GM12878 (cell line): ENCODE data around the gene CCNL2. TPM values are rescaled to one million over a fixed set of nuclear protein-coding genes. Genes with fewer than 3 reads are reported as not detected.

ENCODE experiments used
- ATAC-seq: fragments of 200-7000 bp; cut with Tn5 transposase; 3 replicates; pipeline ENCODE4 v1.9.1; 2020; ENCODE audit warnings: mild to moderate bottlenecking, moderate library complexity
- BruUV-seq: library from RNA; stranded (reverse); fragments of 400-500 nt; replicated peaks from 2 replicates; lab custom pipeline; 2021; lab: Mats Ljungman, UMichigan
- CTCF ChIA-PET: fragments of 300-600 bp; sonication (Branson Sonifier 250); formaldehyde crosslinking; extraction: SDS; loops from one replicate; lab custom pipeline; 2021; ENCODE audit warnings: inconsistent platforms; lab: Yijun Ruan, JAX
- POLR2A ChIA-PET: fragments of 350-600 bp; formaldehyde crosslinking; extraction: SDS; loops from one replicate; lab custom pipeline; 2021; ENCODE audit warnings: inconsistent platforms; lab: Charles Lee
- RAD21 ChIA-PET: fragments of 300-600 bp; sonication (Branson Sonifier 250); formaldehyde crosslinking; loops from one replicate; lab custom pipeline; 2023; ENCODE audit warnings: antibody characterized with exemption; ENCODE audit not compliant: unreplicated experiment; lab: Charles Lee
- SMC1A ChIA-PET: fragments of 300-600 bp; sonication (Branson Sonifier 250); formaldehyde crosslinking; loops from one replicate; lab custom pipeline; 2023; ENCODE audit not compliant: unreplicated experiment, uncharacterized antibody; lab: Charles Lee
- DNase-seq: peaks from one replicate; pipeline ENCODE4 v3.0.0-alpha.2; 2011; ENCODE audit warnings: low read depth, low spot score
- FAIRE-seq: peaks from 3 replicates; lab custom pipeline; 2011; peaks lifted over from hg19 to GRCh38; lab: Jason Lieb, UNC
- H2AFZ ChIP-seq: 2 replicates; pipeline ENCODE4 v1.6.0; 2011; ENCODE audit warnings: low read depth, low read length, control low read depth; ENCODE audit not compliant: control insufficient read depth
- H3K27ac ChIP-seq: 2 replicates; pipeline ENCODE4 v1.5.1; 2011; ENCODE audit warnings: control low read depth; ENCODE audit not compliant: control insufficient read depth, insufficient read depth
- H3K27me3 ChIP-seq, 2 experiments: replicated peaks in 1 of 2; 2 replicates each; pipeline versions ENCODE4 v1.6.0 to v1.6.1; 2011; ENCODE audit warnings: low read length in 1 of 2; ENCODE audit not compliant: control insufficient read depth in 2 of 2, insufficient read depth in 2 of 2
- H3K36me3 ChIP-seq, 2 experiments: 2 replicates each; pipeline ENCODE4 v1.5.1; 2011; ENCODE audit warnings: low read length in 1 of 2; ENCODE audit not compliant: control insufficient read depth in 2 of 2, insufficient read depth in 2 of 2
- H3K4me1 ChIP-seq: 2 replicates; pipeline ENCODE4 v1.6.1; 2011; ENCODE audit warnings: mild to moderate bottlenecking, low read length, moderate library complexity, mixed read lengths; ENCODE audit not compliant: control insufficient read depth, insufficient read depth
- H3K4me2 ChIP-seq: 2 replicates; pipeline ENCODE4 v1.6.0; 2011; ENCODE audit warnings: control low read depth; ENCODE audit not compliant: control insufficient read depth, insufficient read depth
- H3K4me3 ChIP-seq: fragments of 200-600 bp; sonication (generic); 2 replicates; pipeline ENCODE4 v1.5.1; 2016
- H3K79me2 ChIP-seq: 2 replicates; pipeline ENCODE4 v1.6.0; 2011; ENCODE audit warnings: low read length; ENCODE audit not compliant: control insufficient read depth, insufficient read depth
- H3K9ac ChIP-seq: 2 replicates; pipeline ENCODE4 v1.8.0; 2011; ENCODE audit warnings: low read length, control low read depth, mixed read lengths; ENCODE audit not compliant: control insufficient read depth, insufficient read depth
- H3K9me3 ChIP-seq: replicated peaks from 3 replicates; pipeline ENCODE4 v1.5.1; 2011; ENCODE audit warnings: mild to moderate bottlenecking, low read length; ENCODE audit not compliant: control insufficient read depth, insufficient read depth
- H4K20me1 ChIP-seq: 2 replicates; pipeline ENCODE4 v1.6.0; 2011; ENCODE audit not compliant: control insufficient read depth, insufficient read depth
- ASH2L ChIP-seq: fragments of 300-600, 200-600 bp; sonication (generic); IDR thresholded peaks from 2 replicates; pipeline ENCODE4 v1.6.1; 2017; ENCODE audit warnings: low read depth, mild to moderate bottlenecking, borderline replicate concordance
- POLR2AphosphoS2 ChIP-seq: IDR thresholded peaks from 2 replicates; pipeline ENCODE4 v1.6.1; 2011; ENCODE audit warnings: low read depth, mild to moderate bottlenecking, low read length, improper control_type of control experiment, moderate library complexity
- TAF1 ChIP-seq: IDR thresholded peaks from 2 replicates; pipeline ENCODE4 v1.6.1; 2011; ENCODE audit warnings: mild to moderate bottlenecking, low read depth, low read length, borderline replicate concordance
- WGBS: methylation state at CpG from one replicate; pipeline ENCODE4 v1.1.6; 2016; ENCODE audit warnings: low lambda C conversion rate; ENCODE audit not compliant: insufficient replicate concordance, insufficient coverage; ENCODE audit errors: missing lambda C conversion rate; 5-methylcytosine and 5-hydroxymethylcytosine counted together
- in situ Hi-C: fragments of 300-500 bp; cut with MboI; formaldehyde crosslinking; loops from 9 replicates; pipeline ENCODE4 v1.14.3; 2018; ENCODE audit warnings: mixed read lengths
- intact Hi-C: fragments of 100-400 bp; cut with micrococcal nuclease; formaldehyde crosslinking; loops from one replicate; pipeline ENCODE4 v1.14.2; 2022; ENCODE audit not compliant: unreplicated experiment
- polyA plus RNA-seq, 11 experiments: library from polyadenylated mRNA; depleted of rRNA in 4 of 11; unstranded in 6 of 11; stranded (reverse) in 5 of 11; fragments of >200 nt; fragmentation: Nextera tagmentation in 4 of 11; fragmentation: Illumina TruSeq in 1 of 11; extraction: Ambion mirVana in 4 of 11; extraction: Trizol in 1 of 11; gene quantifications; 1 replicate in 1 of 11; 2 replicates in 10 of 11; pipeline versions ENCODE4 v1.2.1 to v1.2.3, GENCODE V29; 2011 to 2016; ENCODE audit warnings: inconsistent platforms in 2 of 11, missing spikeins in 2 of 11, low read depth in 1 of 11
- total RNA-seq, 4 experiments: library from RNA; depleted of rRNA in 3 of 4; stranded (reverse); fragments of >200 nt in 3 of 4; fragmentation: Illumina TruSeq in 1 of 4; extraction: Trizol in 1 of 4; gene quantifications; 2 replicates each; pipeline versions ENCODE4 v1.2.1 to v1.2.3, GENCODE V29; 2013 to 2021

The CCNL2 gene
- total and polyA plus RNA-seq, 10 of the 15 experiments (the other 5 are each of a cell fraction or from before 2014, with no cell fraction given): 2.1 to 143 (median 101) TPM

DNA sequence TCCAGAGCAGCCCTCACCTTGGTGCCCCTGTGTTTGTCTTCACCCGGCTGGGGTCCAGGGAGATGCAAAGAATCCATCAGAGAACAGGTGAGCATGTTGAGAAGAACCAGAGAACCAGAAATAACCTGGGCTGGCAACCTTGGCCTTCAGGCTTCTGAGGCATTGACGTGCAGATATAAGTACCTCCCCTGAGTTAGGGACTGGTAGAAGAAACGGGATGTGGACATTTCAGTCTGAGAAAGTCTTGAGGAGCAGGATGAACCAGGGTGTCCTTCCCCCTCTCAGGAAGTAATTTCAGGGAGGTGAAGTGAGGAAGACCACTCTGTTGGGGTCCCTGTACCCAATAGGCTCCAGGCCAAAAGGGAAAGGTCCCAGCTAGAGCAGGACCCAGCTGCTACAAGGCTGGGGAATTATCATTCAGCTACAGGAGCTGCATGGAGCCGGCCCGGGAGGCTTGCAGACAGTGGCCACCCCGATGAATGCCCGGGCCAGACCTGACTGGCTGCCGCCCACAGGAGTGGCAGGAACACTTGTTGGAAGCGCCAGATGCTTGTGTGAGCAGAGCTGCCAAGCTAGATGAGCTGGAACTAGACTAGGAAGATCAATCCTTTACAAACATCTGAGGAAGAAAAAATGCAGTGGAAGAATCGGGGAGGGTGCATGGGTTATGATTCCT is 22.4 kb downstream of the CCNL2 start:
- Histone ChIP-seq H3K4me3 (no peak overlapping the region), H3K9me3 (no peaks in the 10 kb centered on the region), H2AFZ (no peak overlapping the region), H3K27ac (no peak overlapping the region), H3K36me3 (peaks cover 0 to 9% of the 10 kb centered on the region in 2 experiments; a peak in 3 of 4 replicates)
- SMC1A ChIA-PET: no interaction called here
- WGBS: 92% methylated on average over 10 of the region's 10 CpGs
- POLR2A ChIA-PET: interaction anchor here (0.9 kb wide), 1 partner anchor 22 kb away, joined by 3 read pairs; the partner anchor contains the start of gene CCNL2
- CTCF ChIA-PET: interaction anchor here (0.7 to 1.5 kb wide), 3 partner anchors 11 to 60 kb away, joined by 3 to 5 read pairs (median 3); no protein-coding TSS in a partner anchor
- no peak for TF ChIP-seq ASH2L
- no peak for TF ChIP-seq POLR2AphosphoS2
- TF ChIP-seq TAF1: no peak
- TF ChIP-seq, all 136 proteins: peak for 0
- H4K20me1 ChIP-seq: no peaks in the 10 kb centered on the region
- H3K9ac ChIP-seq: no peak overlapping the region
- intact Hi-C loops (loop anchor here (10.0 kb wide), 1 partner anchor 128 kb away; no protein-coding TSS in a partner anchor), in situ Hi-C loops (no loop called here)
- BruUV-seq: no TSS peak
- RAD21 ChIA-PET: interaction anchor here (0.6 kb wide), 1 partner anchor 528 kb away, joined by 3 read pairs; no protein-coding TSS in a partner anchor
- ATAC-seq (no peak), DNase-seq (no peak), FAIRE-seq (peak; percentile 13)
- H3K4me2 ChIP-seq: peak overlapping the region; percentile 90; the same call in 1 of the 2 replicates
- no peaks in the 10 kb centered on the region for H3K27me3 ChIP-seq
- peaks cover 30% of the 10 kb centered on the region for H3K79me2 ChIP-seq
- peaks cover 18% of the 10 kb centered on the region for H3K4me1 ChIP-seq
